T-helper 2 cell treated with Interferon-gamma antibody and Interleukin-4, amounts not matched to agents 100 ng/mL and 5 ng/mL, for 36 hours (primary cell): Measurements from ENCODE around the gene SPEF2. TPM values are rescaled to one million over a fixed set of nuclear protein-coding genes. Genes with fewer than 3 reads are reported as not detected.
"Not testable (repeated sequence)": the region's sequence is repeated elsewhere in the genome, so short reads cannot be mapped to it uniquely, and the experiment has no call there.

ENCODE experiments used
- intact Hi-C: fragments of 100-400 bp; cut with micrococcal nuclease; formaldehyde crosslinking; loops from one replicate; pipeline ENCODE4 v1.15.1; 2023
- total RNA-seq: library from RNA; stranded (reverse); gene quantifications from 2 replicates; pipeline ENCODE4 v1.2.3, GENCODE V29; 2022

The SPEF2 gene
- total RNA-seq, 1 donor from 2014 or later = 4.8 TPM

DNA sequence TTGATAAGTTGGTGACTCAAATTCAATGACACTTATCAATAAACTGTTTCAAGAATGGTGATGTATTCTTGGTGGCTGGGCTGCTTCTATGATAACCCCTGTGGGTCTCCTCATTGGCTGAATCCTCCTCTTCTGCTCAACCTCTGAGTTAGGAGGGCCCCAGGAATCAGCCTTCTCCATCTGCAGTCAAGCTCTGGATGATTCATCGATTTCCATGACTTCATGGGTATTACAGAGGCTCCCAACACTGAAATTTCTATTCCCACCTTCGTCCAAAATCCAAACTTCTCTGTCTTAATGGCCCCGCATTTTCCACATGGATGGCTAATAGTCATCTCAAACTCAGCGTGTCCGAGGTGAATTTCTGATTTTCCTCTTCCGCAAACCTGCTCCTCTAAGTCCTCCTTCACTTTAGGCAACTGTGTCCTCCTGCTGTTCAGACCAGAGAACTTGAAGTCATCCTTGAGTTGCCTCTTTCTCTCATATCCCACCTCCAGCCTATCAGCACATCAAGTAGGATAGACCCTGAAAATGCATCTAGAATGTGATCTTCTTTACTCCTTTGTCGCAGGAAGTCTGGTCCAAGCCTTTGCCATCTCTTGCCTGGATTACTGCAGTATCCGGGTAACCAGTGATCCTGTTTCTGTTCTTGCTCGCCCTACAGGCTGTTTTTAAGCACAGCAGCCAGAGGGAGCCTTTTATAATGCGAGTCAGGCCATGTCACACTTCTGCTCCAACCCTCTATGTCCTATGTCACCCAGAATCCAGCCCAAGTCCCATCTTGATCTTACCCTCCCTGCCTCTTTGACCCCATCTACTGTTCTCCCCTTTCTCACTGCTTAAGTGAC, 197.7 kb downstream of the SPEF2 start:
- intact Hi-C loops = no loop called here

DNA sequence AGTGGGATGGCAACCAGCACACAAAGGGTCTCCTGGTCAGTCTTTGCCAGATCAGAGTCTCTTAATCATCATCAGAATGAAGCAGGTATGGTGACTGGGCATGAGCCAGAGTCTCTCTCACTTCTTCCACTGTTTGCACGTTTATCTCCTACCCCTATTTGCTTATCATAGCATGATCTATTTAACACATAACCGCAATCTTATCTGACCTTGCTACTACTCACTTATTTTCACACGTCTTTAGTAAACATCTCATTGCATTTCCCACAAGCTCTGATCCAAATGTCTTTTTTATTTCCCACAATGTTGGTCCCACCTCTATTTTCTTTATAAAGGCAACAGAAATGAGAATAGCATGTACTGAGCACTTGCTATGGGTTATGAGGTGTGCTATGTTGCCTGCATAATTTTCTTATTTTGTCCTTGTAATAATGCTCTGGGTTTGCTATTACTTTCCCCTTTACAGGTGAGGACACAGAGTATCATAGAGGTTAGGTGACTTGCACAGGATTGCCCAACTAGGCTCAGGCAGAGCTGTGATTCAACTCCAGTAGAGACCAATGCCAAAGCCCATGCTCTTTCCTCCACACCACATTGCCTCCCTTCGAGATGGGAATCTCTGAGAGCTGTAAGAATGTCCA, 199.3 kb downstream of the SPEF2 start:
- intact Hi-C loops = no loop called here

DNA sequence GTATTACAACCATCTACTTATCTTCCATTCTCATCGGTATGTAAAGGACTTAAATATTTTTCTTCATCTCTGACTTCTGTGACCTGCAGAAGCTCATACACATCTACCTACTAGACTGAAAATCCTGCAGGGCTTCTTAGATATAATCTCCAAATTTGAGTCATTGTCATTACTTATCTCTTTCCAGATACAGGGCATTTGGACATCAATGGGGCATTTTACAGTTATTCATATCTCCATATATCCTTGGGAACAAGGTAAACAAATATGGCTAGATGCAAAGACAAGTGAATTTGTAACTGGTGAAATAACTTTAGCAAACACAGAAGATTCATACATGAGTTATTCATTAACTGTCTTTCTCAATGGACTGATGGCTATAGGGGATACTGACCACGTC, 201.4 kb downstream of the SPEF2 start:
- intact Hi-C loops = no loop called here

DNA sequence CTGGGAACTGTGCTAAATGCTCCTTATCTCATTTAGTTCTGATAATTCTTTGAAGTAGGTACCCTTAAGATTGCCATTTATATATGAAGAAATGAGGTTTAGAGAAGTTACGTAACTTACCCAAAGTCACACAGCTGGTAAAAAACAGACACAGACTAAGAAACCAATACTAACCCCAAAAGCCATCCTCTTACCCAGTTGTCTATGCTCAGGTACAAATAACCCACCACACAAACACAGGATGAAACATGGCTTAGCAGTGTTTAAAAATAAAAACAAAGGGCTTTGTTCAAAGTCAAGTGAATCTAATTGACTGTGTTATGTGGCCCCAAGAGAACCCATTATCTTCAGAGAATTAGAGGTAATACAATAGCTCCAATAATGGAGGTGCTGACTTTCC, 202.0 kb downstream of the SPEF2 start:
- intact Hi-C loops = no loop called here

DNA sequence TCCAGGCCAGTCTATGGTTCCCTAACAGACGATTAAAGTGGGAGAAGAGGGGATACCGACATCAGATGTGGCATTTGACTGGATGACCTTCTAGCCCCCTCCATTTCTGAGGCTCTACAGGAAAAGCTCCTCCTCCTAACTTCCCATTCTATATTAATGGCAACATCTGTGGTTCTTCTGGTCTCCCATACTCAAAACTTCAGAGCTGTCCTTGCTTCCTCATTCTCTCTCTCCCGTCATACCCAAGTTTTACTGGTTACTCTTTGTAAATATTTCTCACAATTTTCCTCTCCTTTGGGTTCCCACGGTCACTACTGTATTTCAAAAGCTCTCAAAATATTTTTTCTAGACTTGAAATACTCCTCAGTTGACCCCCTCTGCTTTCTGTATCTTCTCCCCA, 203.1 kb downstream of the SPEF2 start:
- intact Hi-C loops = no loop called here

DNA sequence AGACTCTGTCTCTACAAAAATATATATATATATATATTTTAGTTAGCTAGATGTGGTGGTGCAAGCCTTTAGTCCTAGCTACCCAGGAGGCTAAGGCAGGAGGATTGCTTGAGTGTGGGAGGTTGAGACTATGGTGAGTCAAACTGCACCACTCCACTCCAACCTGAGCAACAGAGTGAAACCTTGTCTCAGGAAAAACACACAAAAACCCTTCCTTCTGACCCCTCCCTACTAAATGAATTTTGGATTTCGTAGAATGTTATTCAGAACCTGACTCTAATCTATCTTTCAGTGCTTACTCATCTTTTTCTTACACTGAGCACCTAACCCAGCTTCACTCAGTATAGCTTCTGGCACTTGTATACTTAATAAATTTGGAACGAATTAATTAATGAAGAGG, 203.8 kb downstream of the SPEF2 start:
- intact Hi-C loops = no loop called here

DNA sequence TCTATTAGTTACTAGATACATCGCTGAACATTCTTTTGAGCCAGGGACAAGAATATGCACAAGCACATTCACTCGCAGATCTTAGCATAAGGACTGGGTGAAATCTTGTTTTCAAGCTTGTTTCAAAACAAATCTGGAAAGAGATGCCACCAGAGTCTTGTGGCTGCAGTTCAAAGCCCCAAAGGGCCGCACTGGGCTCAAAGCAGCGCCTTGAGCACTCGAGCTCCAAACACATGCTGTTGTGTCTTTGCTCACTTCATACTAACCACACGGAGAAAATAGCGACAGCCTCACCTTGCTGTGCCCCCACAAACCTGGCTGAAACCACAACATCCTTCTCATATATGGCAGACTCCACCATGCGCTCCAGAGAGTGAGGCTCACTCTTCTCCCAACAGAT, 204.8 kb downstream of the SPEF2 start:
- intact Hi-C loops = no loop called here

DNA sequence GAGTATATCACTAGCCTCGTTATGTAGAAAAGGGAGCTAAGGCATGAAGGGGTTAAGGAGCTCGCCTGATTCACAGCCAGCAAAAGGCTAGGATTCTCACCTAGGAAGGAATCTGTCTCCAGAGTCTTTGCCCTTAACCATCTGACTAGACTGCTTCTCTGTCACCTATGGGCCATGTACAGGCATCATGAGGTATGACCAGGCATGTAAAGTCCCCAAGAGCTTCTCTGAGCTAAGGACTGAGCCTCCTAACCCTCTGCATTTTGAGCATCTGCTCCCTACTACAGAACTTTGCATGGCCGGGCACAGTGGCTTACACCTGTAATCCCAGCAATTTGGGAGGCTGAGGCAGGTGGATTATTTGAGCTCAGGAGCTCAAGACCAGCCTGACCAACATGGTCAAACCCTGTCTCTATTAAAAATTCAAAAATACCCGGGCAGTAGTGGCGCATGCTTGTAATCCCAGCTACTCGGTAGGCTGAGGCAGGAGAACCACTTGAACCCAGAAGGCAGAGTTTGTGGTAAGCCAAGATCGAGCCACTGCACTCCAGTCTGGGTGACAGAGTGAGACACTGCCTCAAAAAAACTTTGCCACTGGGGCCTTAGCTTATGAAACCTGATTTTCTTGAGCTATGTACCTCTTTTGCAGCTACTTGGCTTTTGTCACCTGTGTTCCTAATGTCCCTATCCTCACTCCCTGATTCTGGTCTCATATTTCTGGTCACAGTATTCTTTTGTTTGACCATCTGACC, 205.9 kb downstream of the SPEF2 start:
- intact Hi-C loops = no loop called here

DNA sequence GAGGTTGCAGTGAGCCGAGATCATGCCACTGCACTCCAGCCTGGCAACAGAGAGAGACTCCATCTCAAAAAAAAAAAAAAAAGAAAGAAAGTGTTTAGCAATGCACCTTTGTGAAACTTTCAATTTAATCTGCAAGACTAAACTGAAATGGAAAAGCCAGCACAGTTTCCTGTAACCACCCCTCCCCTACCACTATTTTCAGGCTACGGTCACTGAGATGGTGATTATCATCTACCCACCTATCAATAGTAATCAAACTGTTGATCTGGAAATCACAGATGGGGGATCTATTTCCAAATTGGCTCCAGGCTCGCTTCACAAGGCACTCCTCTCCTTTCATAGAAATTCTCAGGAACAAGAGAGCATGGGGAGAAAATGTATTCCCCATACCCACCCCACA, 208.4 kb downstream of the SPEF2 start:
- intact Hi-C loops = no loop called here

DNA sequence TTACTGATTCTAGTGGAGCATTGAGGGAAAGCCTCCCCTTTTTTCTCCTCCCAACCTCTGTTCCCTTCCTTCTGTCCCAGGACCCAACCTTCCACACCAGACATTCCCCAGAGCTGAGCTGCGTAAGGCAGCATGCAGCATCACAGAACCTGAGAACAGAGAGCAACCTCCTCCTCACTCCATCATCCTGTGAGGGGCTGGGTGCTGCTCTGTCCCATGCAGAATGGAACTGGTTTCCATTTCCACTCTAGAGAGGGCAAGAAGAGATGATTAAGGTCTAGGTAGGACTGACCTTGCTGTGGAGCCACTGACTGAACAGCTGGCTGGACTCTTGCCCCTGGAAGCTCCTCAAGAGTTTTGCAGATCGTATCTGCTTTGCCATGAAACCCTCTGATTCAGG, 208.9 kb downstream of the SPEF2 start:
- intact Hi-C loops = no loop called here

DNA sequence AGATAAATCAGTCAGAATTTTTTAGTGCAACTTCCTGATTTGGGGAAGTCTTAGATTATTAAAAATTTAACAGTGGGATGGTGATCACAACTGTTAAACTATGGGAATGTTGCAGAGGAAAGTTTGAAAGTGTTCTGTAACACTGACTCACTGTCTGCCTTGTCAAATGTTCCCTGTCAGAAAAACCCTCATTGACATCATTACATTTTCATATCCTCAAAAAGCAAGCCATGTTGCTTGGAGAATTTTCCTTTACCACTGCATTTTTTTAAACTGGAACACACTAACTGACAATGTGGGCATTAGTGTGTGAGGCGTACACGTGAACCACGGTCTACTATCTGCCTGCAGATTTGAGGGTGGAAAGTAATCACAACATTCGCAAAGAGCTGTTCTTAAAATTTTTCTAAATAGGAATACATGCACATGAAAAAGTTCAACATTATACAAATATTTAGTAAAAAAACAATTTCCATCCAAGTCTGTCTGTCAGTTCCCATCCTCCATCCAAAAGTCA, 210.5 kb downstream of the SPEF2 start:
- intact Hi-C loops = no loop called here

DNA sequence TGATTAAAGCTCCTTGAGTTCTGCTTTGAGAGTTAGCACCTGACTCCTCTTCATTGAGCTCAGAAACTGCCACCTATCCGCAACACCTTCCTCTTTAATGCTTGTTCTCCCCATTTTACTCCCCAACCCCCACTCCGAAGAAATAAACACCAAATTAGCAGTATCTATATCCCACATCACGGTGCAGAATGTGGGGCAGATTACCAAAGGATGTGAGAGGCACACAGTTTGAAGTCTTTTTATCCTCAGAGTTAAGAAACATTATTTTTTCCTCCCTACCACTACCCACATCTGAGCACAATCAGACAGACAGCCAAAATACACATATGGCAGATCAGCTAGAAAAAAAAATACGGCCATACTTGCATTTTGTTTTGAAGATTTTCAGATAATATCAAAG, 212.9 kb downstream of the SPEF2 start:
- intact Hi-C loops = loop anchor here (5.0 to 10.0 kb wide), 2 partner anchors 213 to 324 kb away; partner anchors contain the start of genes LMBRD2, SKP2 and SPEF2

DNA sequence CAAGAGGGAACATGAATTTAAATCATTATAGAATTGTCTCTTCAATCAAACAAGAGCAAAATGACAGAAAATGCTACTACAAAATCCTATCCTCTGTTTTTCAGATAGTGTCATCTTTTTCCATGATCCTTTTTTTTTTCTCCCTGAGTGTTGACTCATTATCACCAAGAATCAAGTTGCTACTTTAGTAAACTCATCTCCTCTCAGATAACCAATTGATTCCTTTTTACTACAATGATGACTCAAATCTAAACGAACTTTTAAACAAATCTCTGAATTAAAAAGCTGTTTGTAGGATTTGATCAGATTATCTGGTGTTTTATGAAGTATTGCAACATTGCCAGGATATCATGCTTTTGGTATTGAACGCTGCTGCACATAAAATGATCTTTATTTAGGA, 215.1 kb downstream of the SPEF2 start:
- intact Hi-C loops = loop anchor here (1.0 to 10.0 kb wide), 4 partner anchors 20 to 322 kb away; partner anchors contain the start of genes LMBRD2, SKP2 and SPEF2

DNA sequence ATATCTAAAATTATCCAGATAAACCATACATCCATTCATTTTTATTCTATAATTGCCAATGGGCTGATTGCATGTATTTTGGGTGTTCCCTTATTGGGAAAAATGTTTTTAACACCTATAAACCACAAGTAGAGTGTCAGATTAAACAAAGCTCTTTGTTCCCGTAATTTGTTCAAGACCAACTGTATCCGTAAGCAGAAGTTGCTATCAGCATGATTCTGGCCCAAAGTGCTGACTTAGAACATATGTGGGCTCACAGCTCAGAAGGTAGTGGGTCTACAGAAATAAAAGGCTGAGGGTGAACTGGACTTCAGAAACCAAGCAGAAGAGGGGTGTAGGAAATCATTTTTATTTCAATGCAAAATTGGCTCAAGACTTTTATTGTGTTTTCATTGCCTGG, 215.6 kb downstream of the SPEF2 start:
- intact Hi-C loops = loop anchor here (2.0 to 10.0 kb wide), 3 partner anchors 20 to 322 kb away; partner anchors contain the start of genes LMBRD2, SKP2 and SPEF2

DNA sequence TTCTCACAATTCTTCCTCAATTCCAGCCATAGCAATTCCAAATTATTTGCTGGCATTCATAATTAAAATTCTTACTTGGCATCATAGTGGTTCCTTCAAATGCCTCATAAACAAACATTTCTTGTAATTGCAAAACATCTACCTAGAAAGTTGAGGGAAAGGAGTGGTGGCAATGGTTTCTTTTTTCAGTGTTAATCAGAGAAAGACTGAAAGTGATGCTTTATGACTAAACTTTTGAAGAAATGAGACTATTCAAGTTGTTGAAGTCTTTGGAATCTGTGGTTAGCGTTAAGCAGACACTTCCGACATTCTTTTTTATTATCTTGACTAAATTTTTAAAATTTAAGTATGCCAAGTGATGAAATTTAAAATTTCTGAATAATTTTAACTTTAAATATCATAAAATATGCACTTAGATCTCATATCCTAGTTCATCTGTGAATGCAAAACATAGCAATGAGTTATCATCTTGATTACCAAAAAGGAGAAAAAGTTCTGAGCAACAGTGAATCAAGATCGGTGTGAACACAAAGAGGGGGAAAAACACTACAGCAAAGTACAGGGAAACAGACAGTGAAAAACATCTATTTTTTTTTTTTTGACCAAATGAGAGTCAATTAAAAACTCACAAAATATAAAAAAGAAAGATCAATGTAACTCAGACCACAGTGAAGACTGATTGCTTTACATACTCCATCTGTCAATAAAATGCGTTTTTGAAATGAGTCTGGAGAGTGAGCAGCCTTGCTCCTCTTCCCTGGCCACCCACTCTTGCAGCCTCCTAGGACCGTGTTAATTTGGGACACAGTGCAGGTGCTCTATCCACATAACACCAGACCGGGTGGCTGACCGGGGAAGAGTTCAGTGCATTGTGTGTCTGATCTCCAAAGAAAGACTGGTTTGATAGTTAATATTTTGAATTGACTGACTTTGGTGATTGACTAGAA, 218.4 kb downstream of the SPEF2 start:
- intact Hi-C loops = loop anchor here (1.0 to 10.0 kb wide), 3 partner anchors 18 to 319 kb away; partner anchors contain the start of genes LMBRD2 and SKP2

DNA sequence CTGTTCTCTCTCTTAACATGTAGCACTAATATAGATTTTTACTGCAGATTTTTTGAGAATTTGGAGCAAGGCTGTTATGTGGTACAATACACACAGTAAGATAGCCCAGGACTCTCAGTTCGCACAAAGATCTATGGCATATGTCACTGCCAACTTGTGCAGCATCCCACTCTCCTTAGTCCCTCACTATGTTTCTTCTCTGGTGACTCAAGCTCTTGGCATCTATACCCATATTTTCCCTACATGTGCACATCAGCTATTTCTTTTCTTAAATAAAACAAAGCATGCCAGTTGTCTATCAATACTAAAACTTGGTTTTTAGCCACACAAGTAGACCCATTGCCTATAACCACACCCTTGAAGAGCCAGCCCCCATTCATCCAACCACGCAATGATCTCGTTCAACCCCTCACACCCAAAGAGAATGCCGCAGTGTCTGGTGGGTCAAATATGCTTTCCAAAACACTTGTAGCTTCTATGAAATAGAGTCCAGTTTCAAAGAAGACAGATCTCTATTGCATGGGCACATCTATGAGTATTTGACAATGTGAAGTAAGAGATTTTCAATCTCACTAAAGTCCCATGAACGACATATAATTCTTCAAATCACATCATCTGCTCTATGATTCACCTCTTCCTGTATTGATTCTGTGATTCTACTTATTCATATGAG, 220.8 kb downstream of the SPEF2 start:
- intact Hi-C loops = loop anchor here (5.0 to 10.0 kb wide), 2 partner anchors 64 to 316 kb away; partner anchors contain the start of genes LMBRD2 and SKP2

DNA sequence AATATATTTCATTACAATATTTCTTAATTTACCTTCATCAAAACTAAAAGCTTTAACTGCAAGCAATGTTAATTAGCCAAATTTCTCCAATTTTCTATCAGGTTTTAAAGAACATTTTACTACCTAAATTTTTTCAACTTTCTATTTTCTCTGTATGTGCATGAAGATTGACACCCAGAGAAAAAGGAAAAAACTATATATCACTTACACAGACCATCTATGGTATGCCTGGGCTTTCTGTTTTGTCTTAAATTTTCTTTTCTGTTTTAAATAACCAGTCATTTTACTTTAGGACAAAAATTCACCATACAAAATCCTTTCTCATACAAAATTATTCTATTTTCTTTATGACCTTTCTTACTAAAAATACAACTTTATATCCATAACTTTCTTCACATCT, 225.2 kb downstream of the SPEF2 start:
- intact Hi-C loops = no loop called here

DNA sequence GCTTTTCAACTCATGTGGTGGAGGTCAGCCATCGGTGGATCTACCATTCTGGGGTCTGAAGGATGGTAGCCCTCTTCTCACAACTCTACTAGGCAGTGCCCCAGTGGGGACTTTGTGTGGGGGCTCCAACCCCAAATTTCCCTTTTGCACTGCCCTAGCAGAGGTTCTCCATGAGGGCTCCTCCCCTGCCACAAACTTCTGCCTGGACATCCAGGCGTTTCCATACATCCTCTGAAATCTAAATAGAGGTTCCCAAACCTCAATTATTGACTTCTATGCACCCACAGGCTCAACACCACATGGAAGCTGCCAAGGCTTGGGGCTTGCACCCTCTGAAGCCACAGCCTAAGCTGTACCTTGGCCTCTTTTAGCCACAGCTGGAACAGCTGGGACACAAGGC, 227.8 kb downstream of the SPEF2 start:
- intact Hi-C loops = not testable (repeated sequence)

DNA sequence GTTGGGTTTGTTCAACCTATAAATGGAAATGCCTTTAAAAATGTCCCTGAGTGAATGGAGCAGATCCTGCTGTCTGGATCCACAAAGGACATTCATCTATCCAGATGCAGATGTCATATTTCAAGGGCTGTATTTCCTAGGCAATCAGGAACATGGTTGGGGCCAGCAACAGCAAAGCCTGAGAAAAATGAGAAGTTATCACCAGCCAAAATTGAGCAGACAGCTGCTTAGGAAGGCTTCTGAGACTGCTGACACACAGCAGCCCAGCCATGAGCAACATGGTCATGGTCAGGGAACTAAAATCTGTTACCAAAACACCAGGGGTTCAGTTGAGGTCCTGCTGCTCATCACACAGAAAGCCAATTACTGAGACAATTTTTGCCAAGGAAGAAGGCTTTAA, 229.8 kb downstream of the SPEF2 start:
- intact Hi-C loops = no loop called here

DNA sequence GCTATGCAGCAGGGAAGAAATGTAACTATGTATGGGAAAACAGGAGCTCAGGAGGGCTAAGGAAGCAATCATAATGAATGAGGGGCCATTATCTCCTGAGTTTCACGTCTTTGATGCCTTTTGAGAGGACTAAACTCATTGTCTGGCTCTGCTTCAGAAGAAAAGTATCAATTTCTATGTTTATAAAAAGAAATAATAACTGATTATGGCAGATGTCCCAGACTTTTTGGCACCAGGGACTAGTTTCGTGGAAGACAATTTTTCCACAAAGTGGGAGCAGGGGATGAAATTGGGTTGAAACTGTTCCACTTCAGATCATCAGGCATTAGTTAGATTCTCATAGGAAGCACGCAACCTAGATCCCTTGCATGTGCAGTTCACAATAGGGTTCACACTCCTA, 230.3 kb downstream of the SPEF2 start:
- intact Hi-C loops = no loop called here
